Tibial nerve (tissue), 4 donors: ENCODE data around the gene CHM. TPM values are rescaled to one million over a fixed set of nuclear protein-coding genes. Genes with fewer than 3 reads are reported as not detected.
"Not testable (repeated sequence)": the region's sequence is repeated elsewhere in the genome, so short reads cannot be mapped to it uniquely, and the experiment has no call there.

Source experiments
- DNase-seq, 2 donors: peaks; one replicate each; pipeline ENCODE4 v3.0.0-alpha.2; 2019; ENCODE audit warnings: low spot score in 2 of 2
- H3K27ac ChIP-seq, 4 donors: fragments of 200-600 bp; sonication (generic) in 3 of 4; one replicate each; pipeline ENCODE4 v1.5.1; 2017 to 2019; ENCODE audit warnings: mild to moderate bottlenecking in 1 of 4
- H3K27me3 ChIP-seq, 2 donors: fragments of 200-600 bp; sonication (generic) in 1 of 2; one replicate each; pipeline versions ENCODE4 v1.5.1 to v1.6.0; 2017 to 2019
- H3K36me3 ChIP-seq, 3 donors: fragments of 200-600 bp; sonication (generic); one replicate each; pipeline ENCODE4 v1.5.1; 2018 to 2019
- H3K4me1 ChIP-seq, 4 donors: fragments of 200-600 bp; sonication (generic) in 3 of 4; one replicate each; pipeline ENCODE4 v1.5.1; 2017 to 2019
- H3K4me3 ChIP-seq, 4 donors: fragments of 200-600 bp; sonication (generic) in 3 of 4; one replicate each; pipeline ENCODE4 v1.5.1; 2017 to 2019; ENCODE audit warnings: mild to moderate bottlenecking in 1 of 4, moderate library complexity in 1 of 4
- H3K9me3 ChIP-seq, 4 donors: fragments of 200-600 bp; sonication (generic) in 3 of 4; one replicate each; pipeline ENCODE4 v1.5.1; 2017 to 2019
- EP300 ChIP-seq, 2 donors: sonication (generic); formaldehyde crosslinking; IDR thresholded peaks; one replicate each; pipeline ENCODE4 v1.6.1; 2017; ENCODE audit warnings: antibody characterized with exemption in 2 of 2, mild to moderate bottlenecking in 1 of 2
- POLR2A ChIP-seq, 2 donors: fragments of 450-650 bp; IDR thresholded peaks; one replicate each; pipeline ENCODE4 v1.6.1; 2017; ENCODE audit warnings: antibody characterized with exemption in 2 of 2, mild to moderate bottlenecking in 2 of 2, moderate library complexity in 2 of 2
- WGBS, 2 donors: methylation state at CpG; one replicate each; pipeline ENCODE4 v1.1.5; 2018; 5-methylcytosine and 5-hydroxymethylcytosine counted together
- total RNA-seq, 4 donors: library from RNA; depleted of rRNA; stranded (reverse); fragments of >200 nt; gene quantifications; one replicate each; pipeline ENCODE4 v1.1.0, GENCODE V29; 2016
- TF ChIP-seq, protein P1 (sequence below), 5 experiments: fragments of 200-600 bp in 3 of 5; fragments of 450-650 bp in 2 of 5; sonication (generic) in 3 of 5; IDR thresholded peaks; one replicate each; pipeline ENCODE4 v1.5.1; 2016 to 2019; ENCODE audit warnings: antibody characterized with exemption in 5 of 5, mild to moderate bottlenecking in 3 of 5, moderate library complexity in 2 of 5

CHM gene
- total RNA-seq, 4 donors from 2014 or later = 16.2 to 27.8 (median 18.1) TPM

DNA sequence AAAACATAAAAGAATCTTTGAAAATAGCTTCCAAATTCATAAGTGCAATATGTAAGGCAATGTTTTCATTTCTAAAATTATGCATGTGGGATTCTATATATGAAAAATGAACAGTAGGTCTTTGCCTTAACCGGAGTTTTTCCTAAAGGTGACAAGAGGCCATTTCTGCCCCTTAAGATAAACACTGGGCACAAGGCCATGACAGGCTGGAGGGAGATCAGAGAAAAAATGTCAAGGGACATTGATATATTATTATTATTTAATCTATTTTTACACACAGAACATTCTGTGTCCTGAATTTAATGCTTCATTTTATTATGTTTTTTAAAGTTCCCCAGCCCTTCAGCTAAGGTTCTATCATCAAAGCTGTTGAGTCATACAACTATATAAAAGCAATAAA, 118.8 kb downstream of the CHM start:
- TF ChIP-seq POLR2A (IDR thresholded peaks at IDR 0.05) (no peak), EP300 (IDR thresholded peaks at IDR 0.05) (no peak)
- TF ChIP-seq, protein P1, sequence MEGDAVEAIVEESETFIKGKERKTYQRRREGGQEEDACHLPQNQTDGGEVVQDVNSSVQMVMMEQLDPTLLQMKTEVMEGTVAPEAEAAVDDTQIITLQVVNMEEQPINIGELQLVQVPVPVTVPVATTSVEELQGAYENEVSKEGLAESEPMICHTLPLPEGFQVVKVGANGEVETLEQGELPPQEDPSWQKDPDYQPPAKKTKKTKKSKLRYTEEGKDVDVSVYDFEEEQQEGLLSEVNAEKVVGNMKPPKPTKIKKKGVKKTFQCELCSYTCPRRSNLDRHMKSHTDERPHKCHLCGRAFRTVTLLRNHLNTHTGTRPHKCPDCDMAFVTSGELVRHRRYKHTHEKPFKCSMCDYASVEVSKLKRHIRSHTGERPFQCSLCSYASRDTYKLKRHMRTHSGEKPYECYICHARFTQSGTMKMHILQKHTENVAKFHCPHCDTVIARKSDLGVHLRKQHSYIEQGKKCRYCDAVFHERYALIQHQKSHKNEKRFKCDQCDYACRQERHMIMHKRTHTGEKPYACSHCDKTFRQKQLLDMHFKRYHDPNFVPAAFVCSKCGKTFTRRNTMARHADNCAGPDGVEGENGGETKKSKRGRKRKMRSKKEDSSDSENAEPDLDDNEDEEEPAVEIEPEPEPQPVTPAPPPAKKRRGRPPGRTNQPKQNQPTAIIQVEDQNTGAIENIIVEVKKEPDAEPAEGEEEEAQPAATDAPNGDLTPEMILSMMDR (IDR thresholded peaks at IDR 0.05) = no peak
- WGBS, 2 donors = 40 to 53% methylated on average over 1 of the region's 1 CpG
- no peaks in the 10 kb centered on the region for H3K9me3 ChIP-seq
- no peak overlapping the region for H3K4me3 ChIP-seq
- DNase-seq = no peak
- no peaks in the 10 kb centered on the region for H3K36me3 ChIP-seq
- H3K27me3 ChIP-seq = no peaks in the 10 kb centered on the region
- no peak overlapping the region for H3K27ac ChIP-seq
- H3K4me1 ChIP-seq = peaks cover 0 to 3% (median 0%) of the 10 kb centered on the region in 4 donors

DNA sequence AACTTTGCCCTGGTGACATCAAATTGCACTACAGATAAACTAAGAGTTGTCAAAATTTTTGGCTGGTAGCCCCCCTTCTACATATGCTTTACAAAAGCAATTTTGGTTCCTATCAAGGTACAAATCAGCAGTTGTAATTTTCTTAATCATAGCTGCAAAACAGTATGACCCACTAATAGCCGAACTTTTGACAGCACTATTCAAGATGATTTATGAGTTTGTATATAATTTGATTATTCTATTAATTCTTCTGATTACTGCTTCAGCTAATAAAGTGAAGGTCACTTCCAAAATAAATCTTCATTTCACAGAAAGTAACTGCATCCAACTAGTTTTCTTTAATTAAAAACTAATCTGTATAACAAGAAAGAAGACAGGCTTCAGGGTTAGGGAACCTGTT, 119.6 kb downstream of the CHM start:
- H3K9me3 ChIP-seq = no peaks in the 10 kb centered on the region
- WGBS, 2 donors = 60 to 74% methylated on average over 1 of the region's 1 CpG
- H3K27me3 ChIP-seq = no peaks in the 10 kb centered on the region
- no peak overlapping the region for H3K4me3 ChIP-seq
- H3K4me1 ChIP-seq = peaks cover 0 to 3% (median 0%) of the 10 kb centered on the region in 4 donors
- TF ChIP-seq EP300 (IDR thresholded peaks at IDR 0.05) (no peak), POLR2A (IDR thresholded peaks at IDR 0.05) (no peak)
- TF ChIP-seq, protein P1 (IDR thresholded peaks at IDR 0.05) = no peak
- DNase-seq = no peak
- no peak overlapping the region for H3K27ac ChIP-seq
- H3K36me3 ChIP-seq = no peaks in the 10 kb centered on the region

DNA sequence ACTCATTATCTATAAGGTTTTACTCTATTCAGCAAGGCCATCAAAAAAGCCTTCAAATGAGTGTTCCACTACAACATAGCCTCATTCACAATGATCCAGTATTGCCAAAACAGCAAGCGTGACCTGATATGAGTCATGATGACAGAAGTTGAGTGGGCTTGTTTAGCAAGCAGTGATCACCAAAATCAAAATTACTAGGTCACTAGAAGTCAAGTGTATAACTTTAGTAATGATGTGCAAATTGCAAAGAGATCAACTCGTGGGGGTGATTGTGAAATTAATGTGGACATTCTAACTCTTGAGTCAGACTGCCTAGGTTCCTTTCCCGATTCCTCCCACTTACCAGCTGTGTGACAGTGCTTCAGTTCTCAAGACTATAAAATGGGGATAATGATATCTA, 124.5 kb downstream of the CHM start:
- TF ChIP-seq POLR2A (IDR thresholded peaks at IDR 0.05) = no peak
- TF ChIP-seq, protein P1 (IDR thresholded peaks at IDR 0.05) = no peak
- TF ChIP-seq EP300 (IDR thresholded peaks at IDR 0.05) = no peak
- no peaks in the 10 kb centered on the region for H3K4me1 ChIP-seq
- 50 to 59% methylated on average over 3 of the region's 3 CpGs for WGBS, 2 donors
- no peaks in the 10 kb centered on the region for H3K27me3 ChIP-seq
- H3K36me3 ChIP-seq = no peaks in the 10 kb centered on the region
- no peak for DNase-seq
- no peak overlapping the region for H3K4me3 ChIP-seq
- H3K27ac ChIP-seq = no peak overlapping the region
- no peaks in the 10 kb centered on the region for H3K9me3 ChIP-seq

DNA sequence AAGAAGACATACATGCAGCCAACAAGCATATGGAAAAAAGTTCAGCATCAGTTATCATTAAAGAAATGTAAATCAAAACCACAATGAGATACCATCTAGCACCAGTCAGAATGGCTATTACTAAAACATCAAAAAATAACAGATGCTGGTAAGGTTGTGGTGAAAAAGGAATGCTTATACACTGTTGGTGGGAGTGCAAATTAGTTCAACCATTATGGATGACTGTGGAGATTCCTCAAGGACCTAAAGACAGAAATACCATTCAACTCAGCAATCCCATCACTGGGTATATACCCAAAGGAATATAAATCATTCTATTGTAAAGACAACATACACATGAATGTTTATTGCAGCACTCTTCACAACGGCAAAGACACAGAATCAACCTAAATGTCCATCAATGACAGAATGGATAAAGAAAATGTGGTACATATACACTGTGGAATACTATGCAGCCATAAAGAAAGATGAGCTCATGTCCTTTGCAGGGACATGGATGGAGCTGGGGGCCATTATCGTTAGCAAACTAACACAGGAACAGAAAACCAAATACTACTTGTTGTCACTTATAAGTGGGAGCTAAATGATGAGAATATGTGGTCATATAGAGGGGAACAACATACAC, 130.6 kb downstream of the CHM start:
- 87 to 96% methylated on average over 2 of the region's 2 CpGs for WGBS, 2 donors
- not testable (repeated sequence) for H3K27me3 ChIP-seq, H3K27ac ChIP-seq, H3K4me1 ChIP-seq, DNase-seq, H3K36me3 ChIP-seq, H3K9me3 ChIP-seq, H3K4me3 ChIP-seq

DNA sequence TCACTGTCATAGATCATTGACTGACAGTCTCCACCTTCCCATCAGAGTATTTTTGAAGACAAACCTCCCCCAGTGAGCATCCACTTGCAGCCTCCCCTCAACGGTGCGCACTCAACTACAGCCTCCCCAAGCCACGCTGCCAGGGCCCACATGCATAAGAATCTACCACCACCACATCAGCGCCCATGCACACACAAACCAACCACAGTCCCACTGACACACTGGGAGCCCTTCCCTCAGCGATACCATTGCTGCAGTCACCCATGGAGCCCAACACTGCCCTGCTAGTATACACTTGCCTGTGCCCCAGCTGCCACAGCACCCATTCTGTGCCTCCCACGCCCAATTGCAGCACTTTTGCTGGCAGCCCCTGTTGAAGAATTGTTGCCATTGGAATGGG, 132.9 kb downstream of the CHM start:
- no peak overlapping the region for H3K4me3 ChIP-seq
- H3K27me3 ChIP-seq = no peaks in the 10 kb centered on the region
- 81 to 97% methylated on average over 5 to 6 of the region's 6 CpGs for WGBS, 2 donors
- no peaks in the 10 kb centered on the region for H3K9me3 ChIP-seq
- no peaks in the 10 kb centered on the region for H3K36me3 ChIP-seq
- no peaks in the 10 kb centered on the region for H3K4me1 ChIP-seq
- TF ChIP-seq EP300 (IDR thresholded peaks at IDR 0.05) (no peak), POLR2A (IDR thresholded peaks at IDR 0.05) (no peak)
- TF ChIP-seq, protein P1 (IDR thresholded peaks at IDR 0.05) = no peak
- DNase-seq = no peak
- no peak overlapping the region for H3K27ac ChIP-seq

DNA sequence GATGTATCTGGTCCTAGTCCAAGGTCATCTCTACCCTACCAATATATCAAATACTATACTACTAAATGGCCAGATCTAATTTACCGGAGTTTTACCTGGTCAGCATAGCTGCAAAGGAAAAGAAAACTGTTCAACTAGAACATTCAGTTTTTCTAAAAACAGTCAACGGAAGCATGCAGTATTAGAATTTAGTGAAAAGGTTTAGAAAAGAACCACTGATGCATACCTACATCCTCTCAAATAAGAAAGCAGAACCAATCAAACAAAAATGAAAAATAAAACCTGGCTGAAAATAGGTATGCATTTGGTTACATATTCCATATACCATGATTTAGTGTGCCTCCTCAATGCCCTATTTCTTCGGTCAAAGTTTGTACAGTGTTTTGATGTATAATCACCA, 140.0 kb downstream of the CHM start:
- no peaks in the 10 kb centered on the region for H3K4me1 ChIP-seq
- TF ChIP-seq EP300 (IDR thresholded peaks at IDR 0.05) (no peak), POLR2A (IDR thresholded peaks at IDR 0.05) (no peak)
- TF ChIP-seq, protein P1 (IDR thresholded peaks at IDR 0.05) = no peak
- H3K36me3 ChIP-seq = no peaks in the 10 kb centered on the region
- WGBS, 2 donors = 94 to 95% methylated on average over 3 of the region's 3 CpGs
- no peaks in the 10 kb centered on the region for H3K9me3 ChIP-seq
- H3K27me3 ChIP-seq = no peaks in the 10 kb centered on the region
- DNase-seq = no peak
- no peak overlapping the region for H3K27ac ChIP-seq
- H3K4me3 ChIP-seq = no peak overlapping the region
